ENCODE data around the gene TPCN2.

DNA sequence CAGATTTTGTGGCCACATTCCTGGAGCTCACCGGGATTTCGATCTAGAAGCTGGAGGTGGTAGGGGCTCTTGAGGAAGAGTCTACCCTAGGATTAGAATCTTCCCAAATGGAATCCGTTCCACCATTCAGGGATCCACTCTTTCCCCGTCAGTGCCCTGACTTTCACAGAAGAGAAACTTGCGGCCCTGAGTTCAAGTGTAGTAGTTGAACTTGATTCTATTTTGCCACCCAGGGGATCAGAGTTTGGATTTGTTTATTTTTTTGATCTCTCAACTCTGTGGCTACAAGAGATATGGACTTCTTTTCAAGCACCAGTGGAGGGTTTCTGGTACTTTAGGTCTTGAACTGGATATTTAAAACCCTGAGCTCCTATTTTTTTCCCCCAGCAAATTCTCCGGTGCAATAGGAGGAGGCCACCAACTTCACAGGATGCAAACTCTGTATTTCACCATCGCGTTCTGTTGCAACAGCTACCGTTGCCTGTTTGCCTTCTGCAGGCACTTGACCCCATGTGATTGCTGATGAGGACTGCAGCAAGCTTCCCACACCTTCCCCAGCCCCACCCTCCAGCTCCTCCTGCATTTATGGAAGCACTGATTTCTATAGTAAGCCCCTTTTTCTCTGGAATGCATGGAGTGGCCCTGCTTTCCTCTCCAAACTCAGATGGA is 20.9 kb upstream of the TPCN2 start:
- TF ChIP-seq, protein P1, sequence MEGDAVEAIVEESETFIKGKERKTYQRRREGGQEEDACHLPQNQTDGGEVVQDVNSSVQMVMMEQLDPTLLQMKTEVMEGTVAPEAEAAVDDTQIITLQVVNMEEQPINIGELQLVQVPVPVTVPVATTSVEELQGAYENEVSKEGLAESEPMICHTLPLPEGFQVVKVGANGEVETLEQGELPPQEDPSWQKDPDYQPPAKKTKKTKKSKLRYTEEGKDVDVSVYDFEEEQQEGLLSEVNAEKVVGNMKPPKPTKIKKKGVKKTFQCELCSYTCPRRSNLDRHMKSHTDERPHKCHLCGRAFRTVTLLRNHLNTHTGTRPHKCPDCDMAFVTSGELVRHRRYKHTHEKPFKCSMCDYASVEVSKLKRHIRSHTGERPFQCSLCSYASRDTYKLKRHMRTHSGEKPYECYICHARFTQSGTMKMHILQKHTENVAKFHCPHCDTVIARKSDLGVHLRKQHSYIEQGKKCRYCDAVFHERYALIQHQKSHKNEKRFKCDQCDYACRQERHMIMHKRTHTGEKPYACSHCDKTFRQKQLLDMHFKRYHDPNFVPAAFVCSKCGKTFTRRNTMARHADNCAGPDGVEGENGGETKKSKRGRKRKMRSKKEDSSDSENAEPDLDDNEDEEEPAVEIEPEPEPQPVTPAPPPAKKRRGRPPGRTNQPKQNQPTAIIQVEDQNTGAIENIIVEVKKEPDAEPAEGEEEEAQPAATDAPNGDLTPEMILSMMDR (IDR thresholded peaks at IDR 0.05): no peak
- TF ChIP-seq POLR2A (IDR thresholded peaks at IDR 0.05) (no peak), POLR2AphosphoS5 (IDR thresholded peaks at IDR 0.05) (peak in 1 of 2 donors; percentile 49)

All from upper lobe of left lung (tissue), 4 donors.